ENCODE results near the gene SLC43A1.
A peak's percentile ranks its signal among the peaks of the same experiment; 100 is the strongest.

Gene SLC43A1

GRCh38 chr11:57481915-57482781 is 33.4 kb downstream of the SLC43A1 start:
- no peak overlapping the region for H3K27ac ChIP-seq
- TF ChIP-seq ZFX (IDR thresholded peaks at IDR 0.05) = no peak
- TF ChIP-seq, protein P1, sequence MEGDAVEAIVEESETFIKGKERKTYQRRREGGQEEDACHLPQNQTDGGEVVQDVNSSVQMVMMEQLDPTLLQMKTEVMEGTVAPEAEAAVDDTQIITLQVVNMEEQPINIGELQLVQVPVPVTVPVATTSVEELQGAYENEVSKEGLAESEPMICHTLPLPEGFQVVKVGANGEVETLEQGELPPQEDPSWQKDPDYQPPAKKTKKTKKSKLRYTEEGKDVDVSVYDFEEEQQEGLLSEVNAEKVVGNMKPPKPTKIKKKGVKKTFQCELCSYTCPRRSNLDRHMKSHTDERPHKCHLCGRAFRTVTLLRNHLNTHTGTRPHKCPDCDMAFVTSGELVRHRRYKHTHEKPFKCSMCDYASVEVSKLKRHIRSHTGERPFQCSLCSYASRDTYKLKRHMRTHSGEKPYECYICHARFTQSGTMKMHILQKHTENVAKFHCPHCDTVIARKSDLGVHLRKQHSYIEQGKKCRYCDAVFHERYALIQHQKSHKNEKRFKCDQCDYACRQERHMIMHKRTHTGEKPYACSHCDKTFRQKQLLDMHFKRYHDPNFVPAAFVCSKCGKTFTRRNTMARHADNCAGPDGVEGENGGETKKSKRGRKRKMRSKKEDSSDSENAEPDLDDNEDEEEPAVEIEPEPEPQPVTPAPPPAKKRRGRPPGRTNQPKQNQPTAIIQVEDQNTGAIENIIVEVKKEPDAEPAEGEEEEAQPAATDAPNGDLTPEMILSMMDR (conservative IDR thresholded peaks at IDR 0.05) = no peak

GRCh38 chr11:57481315-57481714 is 34.2 kb downstream of the SLC43A1 start:
- TF ChIP-seq ZFX (IDR thresholded peaks at IDR 0.05) = no peak
- TF ChIP-seq, protein P1 (conservative IDR thresholded peaks at IDR 0.05) = no peak
- H3K27ac ChIP-seq = no peak overlapping the region

- H3K27ac ChIP-seq = no peak overlapping the region
- no peak for TF ChIP-seq ZFX (IDR thresholded peaks at IDR 0.05)
- TF ChIP-seq, protein P1 (conservative IDR thresholded peaks at IDR 0.05) = peak; percentile 83
Observed at GRCh38 chr11:57480409-57481137, 34.9 kb downstream of the SLC43A1 start.

DNA sequence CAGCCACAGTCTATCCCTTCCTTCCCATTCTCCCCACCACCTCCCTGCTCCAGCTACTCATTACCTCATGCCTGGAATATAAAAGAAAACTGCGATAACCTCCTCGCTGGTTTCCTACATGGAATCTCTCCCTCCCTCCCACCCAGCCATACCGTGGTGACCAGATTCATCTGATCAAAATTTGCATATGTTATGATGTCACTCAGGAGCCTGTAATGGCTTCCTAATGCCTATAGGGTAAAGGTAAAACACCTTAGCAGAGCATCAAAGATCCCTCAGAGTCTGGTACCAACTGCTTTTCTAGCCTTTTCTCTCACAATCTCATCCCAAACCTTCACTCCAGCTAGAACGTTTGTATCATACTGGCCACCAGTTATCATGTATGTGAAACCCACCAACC is 35.6 kb downstream of the SLC43A1 start:
- peak overlapping the region; percentile 81; the same call in 1 of the 2 replicates for H3K27ac ChIP-seq
- TF ChIP-seq, protein P1 (conservative IDR thresholded peaks at IDR 0.05) = no peak
- no peak for TF ChIP-seq ZFX (IDR thresholded peaks at IDR 0.05)

DNA sequence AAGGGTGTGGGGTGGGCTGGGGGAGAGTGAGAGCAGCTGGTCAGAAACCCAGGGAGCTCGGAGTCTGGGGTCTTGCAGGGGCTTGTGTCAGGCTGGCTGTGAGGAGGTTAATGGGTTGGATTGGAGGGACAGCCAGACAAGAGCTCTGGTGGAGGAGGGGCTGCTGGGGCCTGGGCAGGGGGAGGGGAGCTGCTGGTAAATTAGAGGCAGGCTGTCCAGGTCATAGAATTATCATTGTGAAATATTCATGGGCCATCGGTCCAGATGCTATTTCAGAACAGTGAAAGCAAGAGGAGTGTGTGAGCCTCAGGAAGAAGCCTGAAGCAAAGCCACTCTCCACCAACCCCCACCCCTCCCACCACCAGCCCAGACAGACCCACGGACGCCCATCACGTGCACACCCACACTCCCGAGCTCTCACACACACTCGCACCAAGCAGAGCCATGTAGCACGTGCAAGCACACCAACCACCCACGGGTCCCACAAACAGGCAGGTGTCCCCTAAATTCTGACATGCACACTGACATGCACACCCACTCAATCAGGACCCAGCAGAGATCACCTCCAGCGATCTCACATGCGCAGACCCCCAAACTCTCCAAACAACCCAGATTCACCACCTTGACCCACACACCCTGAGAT is 36.4 kb downstream of the SLC43A1 start:
- no peak for TF ChIP-seq ZFX (IDR thresholded peaks at IDR 0.05)
- TF ChIP-seq, protein P1 (conservative IDR thresholded peaks at IDR 0.05) = no peak
- H3K27ac ChIP-seq = peak overlapping the region; percentile 81

DNA sequence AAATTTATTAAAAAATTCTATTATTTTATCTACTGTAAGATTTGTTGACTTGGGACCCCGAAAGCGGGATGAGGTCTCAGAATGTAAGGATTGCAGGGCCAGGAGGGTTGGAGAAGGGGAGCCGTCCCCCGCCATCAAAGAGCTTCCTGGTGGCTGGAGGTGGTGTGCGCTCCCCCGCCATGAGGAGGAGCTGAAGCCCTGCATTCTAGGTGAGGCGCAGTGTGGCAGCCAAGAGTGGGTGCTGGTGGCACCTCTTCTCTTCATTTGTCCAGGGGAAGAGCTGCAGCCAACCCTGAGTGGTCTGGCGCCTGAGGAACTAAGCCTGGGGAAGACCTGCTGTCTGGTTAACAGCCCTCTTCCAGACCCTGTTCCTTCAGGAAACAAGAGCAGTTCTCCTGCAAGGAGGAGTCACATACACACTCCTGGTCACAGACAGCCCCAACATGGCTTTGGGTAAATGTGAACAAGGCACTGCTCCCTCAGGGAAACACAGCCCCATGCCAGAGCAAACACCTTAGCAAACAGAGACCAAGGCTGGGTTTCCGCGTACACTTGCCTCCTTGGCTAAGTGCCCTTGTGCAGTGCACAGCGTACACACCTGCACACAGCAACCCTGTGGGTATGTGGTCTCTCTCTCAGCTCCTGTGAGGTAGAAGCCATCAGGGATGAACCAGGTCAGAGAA is 37.9 kb downstream of the SLC43A1 start:
- peak overlapping the region; percentile 81 for H3K27ac ChIP-seq
- no peak for TF ChIP-seq ZFX (IDR thresholded peaks at IDR 0.05)
- TF ChIP-seq, protein P1 (conservative IDR thresholded peaks at IDR 0.05) = no peak; the same call in 1 of the 2 replicates

Data from C4-2B (cell line).